HG03025 (cell line): ENCODE data around the gene SLC35G2.
"Not testable (repeated sequence)": the region's sequence is repeated elsewhere in the genome, so short reads cannot be mapped to it uniquely, and the experiment has no call there.

Source experiments
- ATAC-seq: cut with Tn5 transposase; IDR thresholded peaks from one replicate; pipeline ENCODE4 v1.9.1; 2021; ENCODE audit warnings: mild to moderate bottlenecking, moderate library complexity; ENCODE audit not compliant: unreplicated experiment, low FRiP score

SLC35G2 gene

GRCh38 chr3:136831461-136831860, 12.5 kb downstream of the SLC35G2 start:
- no peak for ATAC-seq

GRCh38 chr3:136835089-136835812, 16.3 kb downstream of the SLC35G2 start:
- ATAC-seq: no peak

GRCh38 chr3:136835813-136836510, 17.0 kb downstream of the SLC35G2 start:
- no peak for ATAC-seq

- no peak for ATAC-seq
These were observed 17.7 kb downstream of the SLC35G2 start for GRCh38 chr3:136836511-136837156.

- no peak for ATAC-seq
These were observed 20.0 kb downstream of the SLC35G2 start for GRCh38 chr3:136838641-136839555.

- no peak for ATAC-seq
These were observed 20.6 kb downstream of the SLC35G2 start for GRCh38 chr3:136839556-136839931.

- no peak for ATAC-seq
These were observed 21.3 kb downstream of the SLC35G2 start for GRCh38 chr3:136840252-136840651.

GRCh38 chr3:136842294-136842693, 23.4 kb downstream of the SLC35G2 start:
- no peak for ATAC-seq

- ATAC-seq: no peak
These were observed 25.8 kb downstream of the SLC35G2 start for GRCh38 chr3:136844724-136845123.

- no peak for ATAC-seq
These were observed 33.3 kb downstream of the SLC35G2 start for GRCh38 chr3:136852180-136852579.

GRCh38 chr3:136856665-136857064, 37.7 kb downstream of the SLC35G2 start:
- ATAC-seq: no peak

- ATAC-seq: no peak
These were observed 39.5 kb downstream of the SLC35G2 start for GRCh38 chr3:136858381-136858780.

GRCh38 chr3:136860541-136860940, 41.6 kb downstream of the SLC35G2 start:
- ATAC-seq: no peak

GRCh38 chr3:136861890-136862616, 43.1 kb downstream of the SLC35G2 start, which contains the start of gene NCK1:
Gene NCK1 (plus strand): TSS chr3:136862208. CDS start chr3:136928002, 65,794 bp downstream.
- ATAC-seq: peak; percentile 98

- ATAC-seq: peak; percentile 18
These were observed 43.8 kb downstream of the SLC35G2 start for GRCh38 chr3:136862617-136863322.

GRCh38 chr3:136869282-136869681, 50.4 kb downstream of the SLC35G2 start:
- ATAC-seq: no peak

GRCh38 chr3:136872258-136872657, 53.3 kb downstream of the SLC35G2 start:
- ATAC-seq: not testable (repeated sequence)

GRCh38 chr3:136879510-136879909, 60.6 kb downstream of the SLC35G2 start:
- not testable (repeated sequence) for ATAC-seq

- no peak for ATAC-seq
These were observed 63.6 kb downstream of the SLC35G2 start for GRCh38 chr3:136882571-136882970.
